Testis (tissue), 2 donors: ENCODE measurements around the gene MZT2A.
"Not testable (repeated sequence)": the region's sequence is repeated elsewhere in the genome, so short reads cannot be mapped to it uniquely, and the experiment has no call there.

Experiments
- POLR2A ChIP-seq: fragments of 450-650 bp; IDR thresholded peaks from one replicate; pipeline ENCODE4 v1.6.1; 2017; ENCODE audit warnings: antibody characterized with exemption, mild to moderate bottlenecking, moderate library complexity
- TF ChIP-seq, protein P1 (sequence below), 3 experiments: fragments of 450-650 bp in 2 of 3; fragments of 200-600 bp in 1 of 3; sonication (generic) in 1 of 3; IDR thresholded peaks; one replicate each; pipeline ENCODE4 v1.5.1; 2016 to 2019; ENCODE audit warnings: antibody characterized with exemption in 3 of 3, mild to moderate bottlenecking in 2 of 3, moderate library complexity in 1 of 3

GRCh38 chr2:131467722-131468121 lies 24.5 kb downstream of the MZT2A start:
- TF ChIP-seq, protein P1, sequence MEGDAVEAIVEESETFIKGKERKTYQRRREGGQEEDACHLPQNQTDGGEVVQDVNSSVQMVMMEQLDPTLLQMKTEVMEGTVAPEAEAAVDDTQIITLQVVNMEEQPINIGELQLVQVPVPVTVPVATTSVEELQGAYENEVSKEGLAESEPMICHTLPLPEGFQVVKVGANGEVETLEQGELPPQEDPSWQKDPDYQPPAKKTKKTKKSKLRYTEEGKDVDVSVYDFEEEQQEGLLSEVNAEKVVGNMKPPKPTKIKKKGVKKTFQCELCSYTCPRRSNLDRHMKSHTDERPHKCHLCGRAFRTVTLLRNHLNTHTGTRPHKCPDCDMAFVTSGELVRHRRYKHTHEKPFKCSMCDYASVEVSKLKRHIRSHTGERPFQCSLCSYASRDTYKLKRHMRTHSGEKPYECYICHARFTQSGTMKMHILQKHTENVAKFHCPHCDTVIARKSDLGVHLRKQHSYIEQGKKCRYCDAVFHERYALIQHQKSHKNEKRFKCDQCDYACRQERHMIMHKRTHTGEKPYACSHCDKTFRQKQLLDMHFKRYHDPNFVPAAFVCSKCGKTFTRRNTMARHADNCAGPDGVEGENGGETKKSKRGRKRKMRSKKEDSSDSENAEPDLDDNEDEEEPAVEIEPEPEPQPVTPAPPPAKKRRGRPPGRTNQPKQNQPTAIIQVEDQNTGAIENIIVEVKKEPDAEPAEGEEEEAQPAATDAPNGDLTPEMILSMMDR (IDR thresholded peaks at IDR 0.05): not testable (repeated sequence)
- TF ChIP-seq POLR2A: not testable (repeated sequence)
